Measurements from ENCODE around the gene ITPKB. TPM values are rescaled to one million over a fixed set of nuclear protein-coding genes. Genes with fewer than 3 reads are reported as not detected.

ITPKB gene
- total RNA-seq, 1 donor = 6.2 TPM

- peak; percentile 47 for DNase-seq (ENCODE audit: insufficient read length, low spot score, missing footprints)
- no peaks in the 10 kb centered on the region for H3K79me2 ChIP-seq (ENCODE audit: insufficient read depth, low read length)
- no peaks in the 10 kb centered on the region for H3K36me3 ChIP-seq (ENCODE audit: insufficient read depth, low read length)
- no peaks in the 10 kb centered on the region for H3K9me3 ChIP-seq (ENCODE audit: low read depth, low read length)
- H3K4me3 ChIP-seq (ENCODE audit: insufficient read depth, low read length) = no peak overlapping the region
- TF ChIP-seq CTCF (IDR thresholded peaks at IDR 0.05; ENCODE audit: extremely low read depth, low read depth, low read length) = no peak
- H4K20me1 ChIP-seq (ENCODE audit: insufficient read depth, low read length) = no peaks in the 10 kb centered on the region
- H3K27ac ChIP-seq (ENCODE audit: low read depth, low read length) = no peak overlapping the region
- H3K27me3 ChIP-seq (ENCODE audit: insufficient read depth, low read length) = no peaks in the 10 kb centered on the region
- H3K4me2 ChIP-seq (ENCODE audit: insufficient read depth, low read length) = no peak overlapping the region
- H2AFZ ChIP-seq (ENCODE audit: low read length) = no peak overlapping the region
- H3K4me1 ChIP-seq (ENCODE audit: insufficient read depth, low read length) = peaks cover 25% of the 10 kb centered on the region
Measured at GRCh38 chr1:226761322-226761721, 22.2 kb upstream of the ITPKB start.

- no peaks in the 10 kb centered on the region for H3K79me2 ChIP-seq (ENCODE audit: insufficient read depth, low read length)
- no peaks in the 10 kb centered on the region for H3K9me3 ChIP-seq (ENCODE audit: low read depth, low read length)
- no peaks in the 10 kb centered on the region for H3K36me3 ChIP-seq (ENCODE audit: insufficient read depth, low read length)
- DNase-seq (ENCODE audit: insufficient read length, low spot score, missing footprints) = no peak
- no peak overlapping the region for H3K4me2 ChIP-seq (ENCODE audit: insufficient read depth, low read length)
- peaks cover 10% of the 10 kb centered on the region for H3K27me3 ChIP-seq (ENCODE audit: insufficient read depth, low read length)
- no peak overlapping the region for H2AFZ ChIP-seq (ENCODE audit: low read length)
- H3K4me3 ChIP-seq (ENCODE audit: insufficient read depth, low read length) = no peak overlapping the region
- H3K27ac ChIP-seq (ENCODE audit: low read depth, low read length) = no peak overlapping the region
- TF ChIP-seq CTCF (IDR thresholded peaks at IDR 0.05; ENCODE audit: extremely low read depth, low read depth, low read length) = no peak
- no peaks in the 10 kb centered on the region for H4K20me1 ChIP-seq (ENCODE audit: insufficient read depth, low read length)
- H3K4me1 ChIP-seq (ENCODE audit: insufficient read depth, low read length) = no peaks in the 10 kb centered on the region
Measured at GRCh38 chr1:226754793-226755533, 15.9 kb upstream of the ITPKB start.

- no peak overlapping the region for H3K4me2 ChIP-seq (ENCODE audit: insufficient read depth, low read length)
- H3K27me3 ChIP-seq (ENCODE audit: insufficient read depth, low read length) = peaks cover 14% of the 10 kb centered on the region
- no peak overlapping the region for H3K4me3 ChIP-seq (ENCODE audit: insufficient read depth, low read length)
- no peaks in the 10 kb centered on the region for H3K9me3 ChIP-seq (ENCODE audit: low read depth, low read length)
- no peaks in the 10 kb centered on the region for H3K79me2 ChIP-seq (ENCODE audit: insufficient read depth, low read length)
- H3K27ac ChIP-seq (ENCODE audit: low read depth, low read length) = no peak overlapping the region
- H2AFZ ChIP-seq (ENCODE audit: low read length) = no peak overlapping the region
- H4K20me1 ChIP-seq (ENCODE audit: insufficient read depth, low read length) = no peaks in the 10 kb centered on the region
- H3K4me1 ChIP-seq (ENCODE audit: insufficient read depth, low read length) = no peaks in the 10 kb centered on the region
- TF ChIP-seq CTCF (IDR thresholded peaks at IDR 0.05; ENCODE audit: extremely low read depth, low read depth, low read length) = no peak
- no peaks in the 10 kb centered on the region for H3K36me3 ChIP-seq (ENCODE audit: insufficient read depth, low read length)
- no peak for DNase-seq (ENCODE audit: insufficient read length, low spot score, missing footprints)
Measured at GRCh38 chr1:226754097-226754496, 15.0 kb upstream of the ITPKB start.

- no peak overlapping the region for H3K4me2 ChIP-seq (ENCODE audit: insufficient read depth, low read length)
- no peak overlapping the region for H3K27ac ChIP-seq (ENCODE audit: low read depth, low read length)
- H3K4me3 ChIP-seq (ENCODE audit: insufficient read depth, low read length) = no peak overlapping the region
- no peak for TF ChIP-seq CTCF (IDR thresholded peaks at IDR 0.05; ENCODE audit: extremely low read depth, low read depth, low read length)
- H2AFZ ChIP-seq (ENCODE audit: low read length) = no peak overlapping the region
- no peaks in the 10 kb centered on the region for H3K4me1 ChIP-seq (ENCODE audit: insufficient read depth, low read length)
- H3K9me3 ChIP-seq (ENCODE audit: low read depth, low read length) = no peaks in the 10 kb centered on the region
- H3K79me2 ChIP-seq (ENCODE audit: insufficient read depth, low read length) = no peaks in the 10 kb centered on the region
- H3K36me3 ChIP-seq (ENCODE audit: insufficient read depth, low read length) = no peaks in the 10 kb centered on the region
- H4K20me1 ChIP-seq (ENCODE audit: insufficient read depth, low read length) = no peaks in the 10 kb centered on the region
- DNase-seq (ENCODE audit: insufficient read length, low spot score, missing footprints) = no peak
- H3K27me3 ChIP-seq (ENCODE audit: insufficient read depth, low read length) = peaks cover 30% of the 10 kb centered on the region
Measured at GRCh38 chr1:226751703-226752102, 12.6 kb upstream of the ITPKB start.
